Measurements from ENCODE around the gene GPM6B. TPM values are rescaled to one million over a fixed set of nuclear protein-coding genes. Genes with fewer than 3 reads are reported as not detected.

The GPM6B gene
- total and polyA plus RNA-seq, 2 of the 4 experiments (the other 2 are of a cell fraction): 4.2 to 5.9 TPM

DNA sequence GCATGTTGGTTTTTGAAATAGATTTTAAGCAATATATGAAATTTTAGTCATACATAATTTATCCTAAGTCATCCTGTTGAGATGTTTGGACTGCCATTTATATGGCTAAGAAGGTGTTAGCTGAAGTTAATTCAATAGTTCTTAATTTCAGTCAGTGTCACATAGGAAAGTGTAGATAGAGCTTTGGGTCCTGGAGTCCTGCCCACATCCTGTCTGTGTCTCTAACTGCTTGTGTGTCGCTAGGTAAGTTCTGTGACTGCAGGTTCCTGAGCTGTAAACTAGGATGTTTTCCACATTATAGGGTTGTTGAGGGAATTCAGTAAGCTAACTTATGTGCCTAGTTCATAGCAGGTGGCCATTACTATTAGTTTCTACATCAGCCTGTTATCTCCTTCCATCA, 61.6 kb downstream of the GPM6B start:
- no CpG with 5 or more reads among the region's 1 CpG for WGBS, 2 experiments (ENCODE audit: extremely low coverage in 2 of 2, insufficient read length in 1 of 2)
- no peak overlapping the region for H3K9ac ChIP-seq (ENCODE audit: low read depth, low read length)
- no peak overlapping the region for H3K27ac ChIP-seq (ENCODE audit: insufficient read depth, low read length)
- H4K20me1 ChIP-seq (ENCODE audit: insufficient read depth, low read length): no peaks in the 10 kb centered on the region
- no peaks in the 10 kb centered on the region for H3K27me3 ChIP-seq (ENCODE audit: control insufficient read depth, insufficient read depth, low read length)
- ATAC-seq (ENCODE audit: low read depth): no peak
- no peak overlapping the region for H3K4ac ChIP-seq (ENCODE audit: low read depth, low read length)
- intact Hi-C loops (cut with micrococcal nuclease) (no loop called here), in situ Hi-C loops (cut with MboI; ENCODE audit: low sequenced_read_pairs) (no loop called here), dilution Hi-C loops (cut with HindIII; ENCODE audit: low sequenced_read_pairs, unreplicated experiment) (no loop called here)
- peaks cover 9% of the 10 kb centered on the region for H3K36me3 ChIP-seq (ENCODE audit: control insufficient read depth, insufficient read depth, low read length)
- H3K4me3 ChIP-seq (ENCODE audit: insufficient read depth, low read depth, low read length): no peak overlapping the region
- no peak for DNase-seq
- H3K4me1 ChIP-seq (ENCODE audit: control insufficient read depth, insufficient read depth, low read length): no peaks in the 10 kb centered on the region
- no peaks in the 10 kb centered on the region for H3K79me1 ChIP-seq (ENCODE audit: low read depth in 1 of 2, low read length in 2 of 2)
- H2BK15ac ChIP-seq (ENCODE audit: low read depth, low read length): no peak overlapping the region
- TF ChIP-seq MAZ (IDR thresholded peaks at IDR 0.05; ENCODE audit: borderline replicate concordance, low read depth, low read length) (no peak), CHD1 (IDR thresholded peaks at IDR 0.05; ENCODE audit: low read depth, low read length) (no peak), RCOR1 (IDR thresholded peaks at IDR 0.05; ENCODE audit: insufficient replicate concordance, low read length) (no peak), FOS (IDR thresholded peaks at IDR 0.05; ENCODE audit: low read depth, low read length) (no peak), CTCF (conservative IDR thresholded peaks at IDR 0.05; ENCODE audit: low read depth, low read length) (no peak), SMC3 (IDR thresholded peaks at IDR 0.05; ENCODE audit: low read depth, low read length) (no peak), BHLHE40 (IDR thresholded peaks at IDR 0.05; ENCODE audit: low read depth, low read length) (no peak), CEBPB (IDR thresholded peaks at IDR 0.05; ENCODE audit: low read depth, low read length) (no peak), POLR2A (IDR thresholded peaks at IDR 0.05; ENCODE audit: low read depth, low read length) (no peak), USF2 (IDR thresholded peaks at IDR 0.05; ENCODE audit: low read depth, low read length) (no peak), MXI1 (IDR thresholded peaks at IDR 0.05; ENCODE audit: borderline replicate concordance, low read depth, low read length) (no peak), MAFK (IDR thresholded peaks at IDR 0.05; ENCODE audit: low read depth, low read length) (no peak), RAD21 (IDR thresholded peaks at IDR 0.05; ENCODE audit: low read length) (no peak), NFE2L2 (IDR thresholded peaks at IDR 0.05; ENCODE audit: low read depth, low read length) (no peak), RFX5 (IDR thresholded peaks at IDR 0.05; ENCODE audit: low read depth, low read length) (no peak)
- TF ChIP-seq, protein P1, sequence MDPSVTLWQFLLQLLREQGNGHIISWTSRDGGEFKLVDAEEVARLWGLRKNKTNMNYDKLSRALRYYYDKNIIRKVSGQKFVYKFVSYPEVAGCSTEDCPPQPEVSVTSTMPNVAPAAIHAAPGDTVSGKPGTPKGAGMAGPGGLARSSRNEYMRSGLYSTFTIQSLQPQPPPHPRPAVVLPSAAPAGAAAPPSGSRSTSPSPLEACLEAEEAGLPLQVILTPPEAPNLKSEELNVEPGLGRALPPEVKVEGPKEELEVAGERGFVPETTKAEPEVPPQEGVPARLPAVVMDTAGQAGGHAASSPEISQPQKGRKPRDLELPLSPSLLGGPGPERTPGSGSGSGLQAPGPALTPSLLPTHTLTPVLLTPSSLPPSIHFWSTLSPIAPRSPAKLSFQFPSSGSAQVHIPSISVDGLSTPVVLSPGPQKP (IDR thresholded peaks at IDR 0.05; ENCODE audit: borderline replicate concordance, low read depth, low read length): no peak
- no peak overlapping the region for H4K8ac ChIP-seq (ENCODE audit: low read depth in 2 of 2, low read length in 2 of 2)
- ChIA-PET POLR2A (ENCODE audit: unreplicated experiment) (no interaction called here), CTCF (interaction anchor here (0.6 to 1.4 kb wide), 3 partner anchors 8 to 18 kb away, joined by 4 to 6 read pairs (median 6); no protein-coding TSS in a partner anchor)
- H3K9me3 ChIP-seq (ENCODE audit: control insufficient read depth, insufficient read depth, low read length): no peaks in the 10 kb centered on the region
- H3K18ac ChIP-seq (ENCODE audit: low read depth, low read length): no peak overlapping the region
- no TSS peak for BruUV-seq (replicated peaks)
- no peak overlapping the region for H2BK120ac ChIP-seq (ENCODE audit: low read depth, low read length)
- no peaks in the 10 kb centered on the region for H3K9me1 ChIP-seq (ENCODE audit: insufficient read depth, low read length)
- no peak overlapping the region for H2BK20ac ChIP-seq (ENCODE audit: low read depth, low read length)
- H3K4me2 ChIP-seq (ENCODE audit: low read depth, low read length): no peak overlapping the region
- H2BK5ac ChIP-seq (ENCODE audit: low read depth, low read length, poor library complexity, severe bottlenecking): no peak overlapping the region
- H3K14ac ChIP-seq (replicated peaks; ENCODE audit: low read depth, low read length): no peak overlapping the region
- H3K23ac ChIP-seq (ENCODE audit: low read depth, low read length): no peak overlapping the region
- no peak overlapping the region for H2AFZ ChIP-seq (replicated peaks; ENCODE audit: low read length, poor library complexity)
- H3K56ac ChIP-seq (ENCODE audit: extremely low read depth, insufficient read depth, low read length): no peak overlapping the region
- no peak overlapping the region for H2AK9ac ChIP-seq (replicated peaks; ENCODE audit: low read depth, low read length, poor library complexity)
- no peak overlapping the region for H4K5ac ChIP-seq (ENCODE audit: low read depth, low read length)
- H2AK5ac ChIP-seq (ENCODE audit: low read depth, low read length): no peak overlapping the region
- no peak overlapping the region for H4K91ac ChIP-seq (ENCODE audit: insufficient read depth, low read depth, low read length)

Measured in IMR-90 (cell line).